ENCODE results near the gene PTEN.

- TF ChIP-seq, protein P1, sequence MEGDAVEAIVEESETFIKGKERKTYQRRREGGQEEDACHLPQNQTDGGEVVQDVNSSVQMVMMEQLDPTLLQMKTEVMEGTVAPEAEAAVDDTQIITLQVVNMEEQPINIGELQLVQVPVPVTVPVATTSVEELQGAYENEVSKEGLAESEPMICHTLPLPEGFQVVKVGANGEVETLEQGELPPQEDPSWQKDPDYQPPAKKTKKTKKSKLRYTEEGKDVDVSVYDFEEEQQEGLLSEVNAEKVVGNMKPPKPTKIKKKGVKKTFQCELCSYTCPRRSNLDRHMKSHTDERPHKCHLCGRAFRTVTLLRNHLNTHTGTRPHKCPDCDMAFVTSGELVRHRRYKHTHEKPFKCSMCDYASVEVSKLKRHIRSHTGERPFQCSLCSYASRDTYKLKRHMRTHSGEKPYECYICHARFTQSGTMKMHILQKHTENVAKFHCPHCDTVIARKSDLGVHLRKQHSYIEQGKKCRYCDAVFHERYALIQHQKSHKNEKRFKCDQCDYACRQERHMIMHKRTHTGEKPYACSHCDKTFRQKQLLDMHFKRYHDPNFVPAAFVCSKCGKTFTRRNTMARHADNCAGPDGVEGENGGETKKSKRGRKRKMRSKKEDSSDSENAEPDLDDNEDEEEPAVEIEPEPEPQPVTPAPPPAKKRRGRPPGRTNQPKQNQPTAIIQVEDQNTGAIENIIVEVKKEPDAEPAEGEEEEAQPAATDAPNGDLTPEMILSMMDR (IDR thresholded peaks at IDR 0.05), result no peak
- TF ChIP-seq POLR2A (IDR thresholded peaks at IDR 0.05), result no peak
These were observed 76.8 kb downstream of the PTEN start for GRCh38 chr10:87940210-87940609.

Data from gastroesophageal sphincter (tissue), 3 donors.